ENCODE results near the gene IGFBP4.

The IGFBP4 gene

DNA sequence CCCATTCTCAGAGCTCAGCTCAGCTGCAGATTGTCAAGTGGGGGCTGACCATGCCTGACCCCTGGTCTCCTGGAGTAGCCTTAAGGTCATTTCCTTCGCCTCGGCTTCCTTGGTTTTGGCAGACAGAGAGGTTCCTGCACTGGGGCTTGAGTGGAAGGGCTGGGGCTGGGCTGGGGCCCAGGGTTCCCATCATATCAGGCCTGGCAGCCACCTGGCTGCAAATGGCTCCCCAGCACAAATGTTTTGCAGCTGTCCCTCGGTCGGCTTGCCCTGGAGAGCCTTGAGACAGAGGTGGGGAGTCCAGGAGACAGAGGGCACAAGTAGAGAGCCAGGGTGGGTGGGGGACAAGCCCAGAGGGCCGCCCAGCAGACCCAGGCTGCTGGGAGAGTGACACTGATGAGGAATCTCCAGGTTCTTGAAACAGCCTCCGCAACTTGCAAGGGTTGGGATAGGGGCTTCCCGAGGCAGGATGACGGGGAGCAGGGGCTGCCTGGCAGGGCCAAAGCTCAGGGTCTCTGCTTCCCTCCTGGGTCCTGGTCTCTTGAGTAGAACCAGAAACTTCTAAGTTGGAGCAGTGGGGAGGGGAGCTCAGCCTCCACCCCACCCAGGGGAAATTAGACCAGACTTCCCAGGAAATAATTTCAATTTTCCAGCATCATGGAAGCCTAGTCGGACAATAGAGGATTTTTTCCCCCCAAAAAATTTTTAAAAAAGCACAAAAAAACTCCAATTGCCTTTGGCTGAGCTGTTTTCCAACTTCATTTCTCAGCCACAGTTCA, 19.3 kb downstream of the IGFBP4 start:
- H3F3A ChIP-seq (ENCODE audit: control insufficient read depth, insufficient read depth): no peaks in the 10 kb centered on the region
- H3K27me3 ChIP-seq (ENCODE audit: control insufficient read depth, low read length): peaks cover 14% of the 10 kb centered on the region; the same call in 1 of the 2 replicates
- H3K36me3 ChIP-seq (ENCODE audit: control insufficient read depth, low read length): no peaks in the 10 kb centered on the region
- H3K27ac ChIP-seq (ENCODE audit: low read depth, low read length): no peak overlapping the region
- no peaks in the 10 kb centered on the region for H3K4me1 ChIP-seq (ENCODE audit: control insufficient read depth, low read length)
- no peak overlapping the region for H3K4me2 ChIP-seq (ENCODE audit: low read length)
- H3K79me2 ChIP-seq (ENCODE audit: control insufficient read depth, low read length): no peaks in the 10 kb centered on the region
- TF ChIP-seq EZH2phosphoT487 (IDR thresholded peaks at IDR 0.05; ENCODE audit: borderline replicate concordance, low read length): no peak
- TF ChIP-seq, protein P1, sequence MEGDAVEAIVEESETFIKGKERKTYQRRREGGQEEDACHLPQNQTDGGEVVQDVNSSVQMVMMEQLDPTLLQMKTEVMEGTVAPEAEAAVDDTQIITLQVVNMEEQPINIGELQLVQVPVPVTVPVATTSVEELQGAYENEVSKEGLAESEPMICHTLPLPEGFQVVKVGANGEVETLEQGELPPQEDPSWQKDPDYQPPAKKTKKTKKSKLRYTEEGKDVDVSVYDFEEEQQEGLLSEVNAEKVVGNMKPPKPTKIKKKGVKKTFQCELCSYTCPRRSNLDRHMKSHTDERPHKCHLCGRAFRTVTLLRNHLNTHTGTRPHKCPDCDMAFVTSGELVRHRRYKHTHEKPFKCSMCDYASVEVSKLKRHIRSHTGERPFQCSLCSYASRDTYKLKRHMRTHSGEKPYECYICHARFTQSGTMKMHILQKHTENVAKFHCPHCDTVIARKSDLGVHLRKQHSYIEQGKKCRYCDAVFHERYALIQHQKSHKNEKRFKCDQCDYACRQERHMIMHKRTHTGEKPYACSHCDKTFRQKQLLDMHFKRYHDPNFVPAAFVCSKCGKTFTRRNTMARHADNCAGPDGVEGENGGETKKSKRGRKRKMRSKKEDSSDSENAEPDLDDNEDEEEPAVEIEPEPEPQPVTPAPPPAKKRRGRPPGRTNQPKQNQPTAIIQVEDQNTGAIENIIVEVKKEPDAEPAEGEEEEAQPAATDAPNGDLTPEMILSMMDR (IDR thresholded peaks at IDR 0.05; ENCODE audit: low read depth, low read length, poor library complexity, severe bottlenecking): no peak
- no peaks in the 10 kb centered on the region for H4K20me1 ChIP-seq (ENCODE audit: control insufficient read depth, insufficient read depth, low read depth, low read length)
- no peaks in the 10 kb centered on the region for H3K9me3 ChIP-seq (ENCODE audit: control insufficient read depth, insufficient read depth, low read length)
- H3K4me3 ChIP-seq (ENCODE audit: low read length): no peak overlapping the region
- no peaks in the 10 kb centered on the region for H3K9me2 ChIP-seq (replicated peaks; ENCODE audit: control insufficient read depth, low read length)

DNA sequence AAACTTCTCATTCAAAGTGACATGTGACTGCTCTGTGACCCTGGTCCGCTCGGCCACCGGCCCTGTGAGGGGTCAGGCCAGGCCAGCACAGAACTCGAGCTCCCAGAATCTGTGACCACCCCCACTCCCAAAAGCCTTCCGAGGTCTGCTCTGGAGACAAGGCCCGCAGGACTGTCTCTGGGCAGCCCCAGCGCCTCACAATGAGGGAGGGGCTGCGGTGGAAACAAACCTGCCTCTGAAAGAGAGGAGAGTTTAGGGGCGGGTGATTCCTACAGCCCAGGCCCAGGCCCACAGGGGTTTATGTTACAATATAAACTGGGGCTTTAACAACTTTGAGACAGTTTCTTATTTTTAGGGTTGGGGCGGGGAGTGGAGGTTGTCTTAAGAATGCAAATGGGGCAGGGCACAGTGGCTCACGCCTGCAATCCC, 19.9 kb downstream of the IGFBP4 start:
- Histone ChIP-seq H3K4me3 (ENCODE audit: low read length) (no peak overlapping the region), H3K4me1 (ENCODE audit: control insufficient read depth, low read length) (no peaks in the 10 kb centered on the region), H3K4me2 (ENCODE audit: low read length) (no peak overlapping the region), H3K27me3 (ENCODE audit: control insufficient read depth, low read length) (peaks cover 11% of the 10 kb centered on the region; the same call in 1 of the 2 replicates), H3K9me2 (replicated peaks; ENCODE audit: control insufficient read depth, low read length) (no peaks in the 10 kb centered on the region), H3K9me3 (ENCODE audit: control insufficient read depth, insufficient read depth, low read length) (no peaks in the 10 kb centered on the region), H3K79me2 (ENCODE audit: control insufficient read depth, low read length) (no peaks in the 10 kb centered on the region), H3F3A (ENCODE audit: control insufficient read depth, insufficient read depth) (no peaks in the 10 kb centered on the region), H3K27ac (ENCODE audit: low read depth, low read length) (no peak overlapping the region), H4K20me1 (ENCODE audit: control insufficient read depth, insufficient read depth, low read depth, low read length) (no peaks in the 10 kb centered on the region), H3K36me3 (ENCODE audit: control insufficient read depth, low read length) (no peaks in the 10 kb centered on the region)
- TF ChIP-seq EZH2phosphoT487 (IDR thresholded peaks at IDR 0.05; ENCODE audit: borderline replicate concordance, low read length): no peak
- TF ChIP-seq, protein P1 (IDR thresholded peaks at IDR 0.05; ENCODE audit: low read depth, low read length, poor library complexity, severe bottlenecking): no peak

DNA sequence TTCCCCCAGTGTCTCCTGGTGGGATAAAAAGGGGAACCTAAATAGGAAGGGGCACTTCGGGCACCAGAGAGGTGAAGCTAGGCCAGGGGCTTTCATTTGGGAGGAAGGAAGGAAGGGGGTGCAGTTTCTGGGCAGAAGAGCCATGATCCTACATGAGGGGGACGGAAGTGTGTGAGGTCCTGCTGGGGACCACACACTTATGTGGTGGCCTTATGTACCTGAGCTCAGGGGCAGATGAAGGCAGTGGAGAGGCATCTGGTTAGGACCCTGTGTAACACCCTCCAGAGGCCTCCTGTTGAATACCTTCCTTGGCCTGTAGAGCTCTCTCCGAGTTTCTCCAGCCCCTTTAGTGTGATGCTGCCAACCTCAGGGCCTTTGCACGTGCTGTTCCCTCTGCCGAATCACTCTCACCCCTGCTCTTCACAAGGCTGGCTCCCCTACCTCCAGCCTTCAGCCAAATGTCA, 21.2 kb downstream of the IGFBP4 start:
- Histone ChIP-seq H3F3A (ENCODE audit: control insufficient read depth, insufficient read depth) (no peaks in the 10 kb centered on the region), H3K4me2 (ENCODE audit: low read length) (no peak overlapping the region), H3K36me3 (ENCODE audit: control insufficient read depth, low read length) (no peaks in the 10 kb centered on the region), H4K20me1 (ENCODE audit: control insufficient read depth, insufficient read depth, low read depth, low read length) (no peaks in the 10 kb centered on the region), H3K9me2 (replicated peaks; ENCODE audit: control insufficient read depth, low read length) (no peaks in the 10 kb centered on the region), H3K27me3 (ENCODE audit: control insufficient read depth, low read length) (peaks cover 11% of the 10 kb centered on the region; the same call in 1 of the 2 replicates), H3K27ac (ENCODE audit: low read depth, low read length) (no peak overlapping the region), H3K9me3 (ENCODE audit: control insufficient read depth, insufficient read depth, low read length) (no peaks in the 10 kb centered on the region), H3K4me3 (ENCODE audit: low read length) (no peak overlapping the region), H3K4me1 (ENCODE audit: control insufficient read depth, low read length) (no peaks in the 10 kb centered on the region), H3K79me2 (ENCODE audit: control insufficient read depth, low read length) (no peaks in the 10 kb centered on the region)
- TF ChIP-seq, protein P1 (IDR thresholded peaks at IDR 0.05; ENCODE audit: low read depth, low read length, poor library complexity, severe bottlenecking): no peak
- no peak for TF ChIP-seq EZH2phosphoT487 (IDR thresholded peaks at IDR 0.05; ENCODE audit: borderline replicate concordance, low read length)

Data from DOHH2 (cell line).